CD4-positive, alpha-beta T cell treated with Interleukin-6 at 100 ng/mL for 8 hours (primary cell): ENCODE results near the gene SMC6.

Experiments
- DNase-seq: peaks from one replicate; pipeline ENCODE4 v3.0.0-alpha.2; 2020; ENCODE audit warnings: mixed read lengths, low spot score

The SMC6 gene

GRCh38 chr2:17717666-17718065, 35.9 kb downstream of the SMC6 start:
- no peak for DNase-seq

GRCh38 chr2:17713291-17713690, 40.3 kb downstream of the SMC6 start:
- DNase-seq: no peak

GRCh38 chr2:17710547-17711248, 42.9 kb downstream of the SMC6 start:
- no peak for DNase-seq

GRCh38 chr2:17709897-17710296, 43.7 kb downstream of the SMC6 start:
- DNase-seq: no peak

GRCh38 chr2:17708501-17708900, 45.1 kb downstream of the SMC6 start:
- no peak for DNase-seq

- no peak for DNase-seq
Measured at GRCh38 chr2:17706845-17707244, 46.8 kb downstream of the SMC6 start.

GRCh38 chr2:17690776-17691175, 62.8 kb downstream of the SMC6 start:
- no peak for DNase-seq

GRCh38 chr2:17689010-17689409, 64.6 kb downstream of the SMC6 start:
- DNase-seq: no peak

- no peak for DNase-seq
Measured at GRCh38 chr2:17688600-17688999, 65.0 kb downstream of the SMC6 start.

- no peak for DNase-seq
Measured at GRCh38 chr2:17683981-17684380, 69.6 kb downstream of the SMC6 start.

- no peak for DNase-seq
Measured at GRCh38 chr2:17682098-17682857, 71.3 kb downstream of the SMC6 start.

GRCh38 chr2:17680119-17680518, 73.5 kb downstream of the SMC6 start:
- DNase-seq: no peak

GRCh38 chr2:17674817-17675216, 78.8 kb downstream of the SMC6 start:
- no peak for DNase-seq

GRCh38 chr2:17672583-17673317, 80.9 kb downstream of the SMC6 start:
- no peak for DNase-seq

GRCh38 chr2:17667898-17668297, 85.7 kb downstream of the SMC6 start:
- DNase-seq: no peak

- no peak for DNase-seq
Measured at GRCh38 chr2:17664534-17664933, 89.1 kb downstream of the SMC6 start.

GRCh38 chr2:17662723-17663122, 90.9 kb downstream of the SMC6 start:
- DNase-seq: no peak

GRCh38 chr2:17661460-17661859, 92.2 kb downstream of the SMC6 start:
- no peak for DNase-seq

- no peak for DNase-seq
Measured at GRCh38 chr2:17660219-17660618, 93.4 kb downstream of the SMC6 start.

- DNase-seq: no peak
Measured at GRCh38 chr2:17658251-17658843, 95.3 kb downstream of the SMC6 start.

- no peak for DNase-seq
Measured at GRCh38 chr2:17657759-17658158, 95.9 kb downstream of the SMC6 start.

GRCh38 chr2:17652681-17653394, 100.8 kb downstream of the SMC6 start:
- DNase-seq: no peak
